ENCODE measurements around the gene TNNT1.
A peak's percentile ranks its signal among the peaks of the same experiment; 100 is the strongest.
"Not testable (repeated sequence)": the region's sequence is repeated elsewhere in the genome, so short reads cannot be mapped to it uniquely, and the experiment has no call there.

The TNNT1 gene

DNA sequence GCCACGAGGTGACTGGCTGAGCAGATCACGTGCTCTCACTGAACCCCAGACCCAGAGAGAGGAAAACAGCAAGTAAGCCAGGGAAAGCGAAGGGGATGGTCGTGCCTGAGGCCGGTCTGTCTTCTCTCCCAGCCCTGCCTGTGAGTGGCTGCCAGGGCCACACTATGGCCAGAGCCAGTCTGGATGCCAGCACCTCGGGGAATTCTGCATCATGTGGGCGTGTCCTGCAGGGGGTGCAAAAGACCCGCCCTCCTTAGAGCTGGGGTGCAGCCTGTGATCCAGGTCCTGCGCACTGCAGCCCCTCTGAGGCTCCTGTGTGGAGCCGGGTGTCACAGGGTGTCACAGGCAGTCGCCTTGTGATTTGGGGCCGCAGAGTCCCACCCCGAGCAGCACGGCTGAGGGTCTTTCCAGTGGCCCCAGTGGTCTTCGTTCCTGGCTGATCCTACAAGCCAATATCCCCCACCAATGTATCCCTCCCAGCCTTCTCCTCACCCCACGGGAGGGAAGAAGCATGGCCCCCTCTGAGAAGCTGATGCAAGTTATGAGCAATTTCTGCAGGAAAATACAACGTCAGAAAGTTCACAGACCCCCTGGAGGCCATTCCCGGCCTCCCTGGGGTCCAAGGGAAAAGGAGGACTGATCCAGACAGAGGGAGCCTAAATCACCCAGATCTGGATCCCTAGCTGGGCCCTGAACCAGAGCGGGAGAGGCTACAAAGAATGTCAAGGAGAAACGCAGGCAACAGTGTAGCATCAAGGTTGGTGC is 39.3 kb downstream of the TNNT1 start:
- DNase-seq (ENCODE audit: low spot score): no peak

GRCh38 chr19:55107252-55107651 is 41.8 kb downstream of the TNNT1 start:
- DNase-seq (ENCODE audit: low spot score): not testable (repeated sequence)

GRCh38 chr19:55106591-55106990 is 42.4 kb downstream of the TNNT1 start:
- DNase-seq (ENCODE audit: low spot score): no peak

DNA sequence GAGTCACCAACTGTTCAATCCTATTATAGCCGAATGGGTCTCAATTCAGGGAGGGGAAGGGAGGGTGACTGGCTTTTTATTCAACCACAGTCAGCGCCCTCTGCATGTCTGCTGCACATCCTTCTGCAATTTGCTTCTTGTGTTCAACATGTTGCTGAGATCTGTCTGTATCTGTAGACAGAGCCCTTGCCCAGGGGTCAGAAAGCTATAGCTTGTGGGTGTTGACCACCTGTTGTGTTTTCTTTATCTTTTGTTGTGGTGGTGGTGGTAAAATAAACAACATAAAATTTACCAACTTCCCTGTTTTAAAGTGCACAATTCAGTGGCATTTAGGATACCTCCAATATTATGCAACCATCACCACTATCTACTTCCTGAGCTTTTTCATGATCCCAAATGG is 43.8 kb downstream of the TNNT1 start:
- DNase-seq (ENCODE audit: low spot score): no peak

DNA sequence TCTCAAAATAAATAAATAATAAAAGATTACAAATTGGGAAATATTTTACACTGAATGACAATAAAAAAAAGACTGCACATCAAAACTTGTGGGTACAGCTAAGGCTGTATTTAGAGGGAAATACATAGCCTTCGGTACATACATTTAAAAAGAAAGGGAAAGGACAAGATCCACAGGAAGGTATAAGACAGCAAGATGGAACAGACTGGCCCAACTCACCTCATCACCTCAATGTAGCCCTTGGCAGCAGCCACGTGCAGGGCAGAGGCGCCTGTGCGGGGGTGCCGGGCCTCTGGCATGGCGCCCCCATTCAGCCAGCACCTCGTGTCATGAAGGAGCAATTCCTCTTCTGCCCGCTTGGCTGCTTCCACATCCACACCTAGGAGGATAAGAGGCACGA is 45.8 kb downstream of the TNNT1 start:
- no peak for DNase-seq (ENCODE audit: low spot score)

DNA sequence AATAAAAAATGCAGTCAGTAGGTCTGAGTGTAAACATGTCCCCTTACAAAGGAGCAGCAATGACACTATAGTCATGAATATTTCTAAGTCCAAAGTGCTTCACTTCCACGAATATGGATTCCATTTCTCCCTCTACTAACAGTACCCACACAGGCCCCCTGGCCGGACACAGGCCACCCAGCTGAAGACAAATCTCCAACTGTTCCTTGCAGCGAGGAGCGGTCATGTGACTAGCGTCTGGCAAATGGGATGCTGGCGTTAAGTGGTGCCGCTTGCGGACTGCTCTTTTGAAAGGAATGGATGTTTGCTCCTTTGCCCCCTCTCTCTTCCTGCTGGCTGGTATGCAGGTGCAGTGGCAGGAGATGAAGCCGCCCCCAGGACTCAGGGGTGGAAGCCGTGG is 47.7 kb downstream of the TNNT1 start:
- no peak for DNase-seq (ENCODE audit: low spot score)

DNA sequence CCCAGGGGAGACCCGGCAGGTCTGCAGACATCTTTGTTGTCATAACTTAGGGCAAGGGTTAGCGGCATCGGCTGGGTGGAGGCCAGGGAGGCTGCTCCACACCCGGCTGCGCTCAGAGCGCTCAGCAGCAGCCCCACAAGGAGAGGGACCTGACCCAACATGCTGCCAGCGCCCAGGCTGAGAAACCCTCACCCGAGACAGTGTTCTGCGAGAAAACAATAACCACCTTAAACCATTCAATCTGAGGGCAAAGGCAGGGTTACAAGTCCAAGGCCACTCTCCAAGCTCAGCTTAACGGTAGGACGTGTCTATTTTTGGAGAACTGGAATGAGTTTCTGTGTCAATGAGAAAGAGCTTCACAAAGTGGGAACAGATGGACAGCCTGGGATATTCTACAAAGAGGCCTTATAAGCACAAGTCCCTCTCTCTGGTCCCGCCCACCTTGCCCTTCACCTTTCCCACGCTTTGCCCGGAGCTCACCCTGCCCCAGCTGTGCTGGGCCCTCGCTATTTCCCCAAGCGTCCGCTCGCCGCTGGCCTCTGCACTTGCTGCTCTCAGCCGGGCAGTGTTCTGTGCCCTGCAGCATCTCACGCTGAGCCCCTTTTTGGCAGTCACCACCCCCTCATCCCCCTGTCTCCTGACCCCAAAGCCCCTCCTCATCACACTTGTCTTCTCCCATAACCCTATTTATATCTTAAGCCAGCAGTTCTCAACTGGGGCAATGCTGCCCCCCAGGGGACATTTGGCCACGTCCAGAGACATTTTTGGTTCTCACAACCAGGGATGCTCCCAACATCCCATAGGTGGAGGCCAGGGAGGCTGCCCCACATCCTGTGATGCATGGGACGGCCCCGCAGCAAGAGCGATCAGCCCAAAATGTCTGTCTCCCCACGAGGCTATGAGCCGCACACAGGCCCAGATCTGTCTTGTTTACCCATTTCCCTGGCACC is 49.2 kb downstream of the TNNT1 start:
- no peak for DNase-seq (ENCODE audit: low spot score)

DNA sequence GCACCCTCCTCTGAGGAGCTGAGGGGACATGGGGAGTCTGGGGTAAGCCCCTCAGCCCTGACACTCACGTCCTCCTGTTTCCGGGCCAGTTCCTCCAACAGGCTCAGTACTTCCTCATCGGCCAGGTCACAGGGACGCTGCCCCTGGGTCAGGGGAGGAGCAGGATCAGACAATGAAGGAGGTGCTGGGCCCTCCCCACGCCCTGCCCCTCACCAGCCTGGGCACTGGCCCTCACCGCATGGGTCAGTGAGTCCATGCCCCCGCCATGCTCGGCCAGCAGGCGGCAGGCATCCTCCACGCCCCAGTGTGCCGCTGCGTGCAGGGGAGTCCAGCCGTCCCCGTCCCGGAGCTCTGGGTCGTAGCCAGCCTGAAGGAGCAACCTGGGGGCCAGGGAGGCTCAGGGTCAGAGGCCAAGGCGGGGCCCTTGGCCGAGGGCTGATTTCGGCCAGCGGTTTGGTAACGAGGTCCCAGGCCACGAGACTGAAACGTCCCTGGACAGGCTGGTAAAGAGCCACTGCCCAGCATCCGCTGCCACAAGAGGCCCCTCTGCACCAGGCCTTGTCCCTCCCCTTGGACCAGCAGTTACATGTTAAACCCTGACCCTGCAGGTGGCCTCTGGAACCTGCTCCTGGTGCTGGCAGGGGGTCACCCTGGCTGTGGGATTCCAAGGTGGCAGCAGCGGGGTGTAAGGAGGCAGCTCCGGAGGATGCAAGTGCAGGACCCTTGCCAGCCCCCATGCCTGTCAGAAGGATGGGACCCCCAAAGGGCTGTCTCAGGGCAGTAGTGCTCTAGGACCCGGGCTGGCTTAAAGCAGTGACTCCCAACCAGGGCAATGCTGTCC is 50.1 kb downstream of the TNNT1 start:
- DNase-seq (ENCODE audit: low spot score): no peak

GRCh38 chr19:55097864-55098715 is 50.9 kb downstream of the TNNT1 start:
- no peak for DNase-seq (ENCODE audit: low spot score)

- no peak for DNase-seq (ENCODE audit: low spot score)
These were observed 52.8 kb downstream of the TNNT1 start for GRCh38 chr19:55096061-55096701.

- DNase-seq (ENCODE audit: low spot score): peak; percentile 77
These were observed 53.5 kb downstream of the TNNT1 start for GRCh38 chr19:55095260-55096060.

DNA sequence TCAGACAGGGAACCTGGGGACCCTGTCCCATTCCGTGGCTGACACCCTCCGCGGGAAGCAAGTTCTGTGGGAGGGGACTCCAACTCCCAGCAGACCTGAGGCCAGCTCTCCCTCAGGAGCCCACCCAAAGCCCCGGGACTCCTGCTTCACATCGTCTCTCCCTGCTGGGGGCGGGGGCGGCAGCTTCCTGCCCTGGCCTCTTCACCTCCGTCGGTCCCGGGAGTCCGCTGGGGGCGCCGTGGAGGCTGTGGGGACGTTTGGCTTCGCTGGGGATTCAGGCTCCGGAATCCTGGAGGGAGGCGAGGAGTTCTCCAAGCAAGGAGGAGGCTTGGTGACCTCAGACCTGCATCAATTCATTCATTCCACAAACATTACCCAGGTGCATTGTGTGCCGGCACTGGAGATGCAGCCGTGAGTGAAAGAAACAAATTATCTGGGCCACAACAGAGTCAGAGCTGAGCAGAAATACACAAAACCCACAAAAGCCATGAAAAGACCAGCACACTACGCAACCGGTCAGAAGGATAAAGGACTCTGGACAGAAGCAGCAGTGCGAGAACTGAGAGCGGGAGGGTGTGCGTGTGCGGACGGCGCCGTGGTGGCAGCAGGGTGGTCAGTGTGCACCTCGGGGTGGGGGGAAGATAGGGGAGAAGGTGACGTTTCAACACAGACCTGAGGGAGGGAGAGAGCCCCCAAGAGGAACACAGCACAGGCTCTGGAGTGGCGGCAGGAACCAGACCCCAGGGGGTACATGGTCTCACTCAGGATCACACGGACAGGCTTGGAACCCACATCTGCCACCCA is 54.3 kb downstream of the TNNT1 start:
- DNase-seq (ENCODE audit: low spot score): no peak

DNA sequence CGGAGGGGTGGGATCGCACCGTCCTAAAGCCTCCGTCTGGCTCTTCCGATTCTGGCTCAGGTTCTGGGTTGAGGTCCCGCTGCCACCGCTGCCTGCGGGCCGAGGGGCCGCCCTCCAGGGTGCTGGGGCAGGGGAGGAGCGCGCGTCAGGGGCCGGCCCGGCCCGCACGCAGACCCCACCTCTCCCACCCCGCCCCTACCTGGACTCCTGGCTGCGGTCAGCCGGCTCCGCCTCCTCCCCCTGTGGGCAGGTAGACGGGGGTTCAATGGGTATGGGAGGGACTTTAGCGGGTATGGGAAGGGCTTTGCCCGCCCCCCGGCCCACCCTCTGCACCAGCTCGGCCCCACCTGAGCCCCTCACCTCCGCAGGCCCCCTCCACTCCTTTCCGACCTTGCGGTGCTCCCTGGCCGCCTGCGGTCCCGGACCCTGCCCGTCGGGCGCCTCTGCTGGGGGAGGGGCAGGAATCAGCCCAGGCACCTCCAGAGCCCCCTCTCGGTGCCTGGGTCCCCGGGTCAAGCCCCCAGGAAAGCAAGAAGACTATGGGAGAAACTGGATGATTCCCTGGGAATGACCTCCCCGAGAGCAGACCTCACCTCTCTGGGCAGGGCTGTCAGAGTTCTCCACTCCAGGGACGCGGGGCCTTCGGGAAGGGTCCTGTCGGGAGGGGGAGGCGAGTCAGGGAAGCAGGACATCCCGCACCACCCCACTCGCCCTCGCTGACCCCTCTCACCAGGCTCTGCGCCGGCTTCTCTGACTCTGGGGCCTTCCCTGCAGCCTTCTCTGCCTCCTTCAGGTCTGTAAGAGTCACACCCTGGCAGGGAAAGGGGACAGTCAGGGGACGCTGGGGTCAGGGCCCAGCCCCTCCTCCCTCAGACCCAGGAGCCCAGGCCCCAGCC is 56.3 kb downstream of the TNNT1 start:
- no peak for DNase-seq (ENCODE audit: low spot score)

DNA sequence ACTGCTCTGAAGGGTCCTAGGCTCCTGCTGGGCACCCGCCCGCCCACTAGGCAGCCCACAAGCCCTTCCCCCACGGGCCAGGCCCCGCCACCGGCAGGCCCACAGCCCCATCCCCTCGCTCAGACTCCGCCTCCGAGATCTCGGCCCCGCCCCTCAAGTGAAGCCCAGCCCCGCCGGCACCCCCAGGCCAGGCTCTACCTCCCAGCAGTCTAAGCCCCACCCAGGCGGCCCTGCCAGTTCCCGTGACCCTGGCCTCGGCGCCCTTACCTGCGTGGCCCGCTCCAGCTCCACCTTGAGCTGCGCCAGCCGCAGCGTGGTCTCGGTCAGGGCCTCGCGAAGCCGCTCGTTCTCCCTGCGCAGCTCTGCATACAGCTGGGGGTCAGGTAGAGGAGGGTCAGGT is 57.1 kb downstream of the TNNT1 start:
- DNase-seq (ENCODE audit: low spot score): no peak

DNA sequence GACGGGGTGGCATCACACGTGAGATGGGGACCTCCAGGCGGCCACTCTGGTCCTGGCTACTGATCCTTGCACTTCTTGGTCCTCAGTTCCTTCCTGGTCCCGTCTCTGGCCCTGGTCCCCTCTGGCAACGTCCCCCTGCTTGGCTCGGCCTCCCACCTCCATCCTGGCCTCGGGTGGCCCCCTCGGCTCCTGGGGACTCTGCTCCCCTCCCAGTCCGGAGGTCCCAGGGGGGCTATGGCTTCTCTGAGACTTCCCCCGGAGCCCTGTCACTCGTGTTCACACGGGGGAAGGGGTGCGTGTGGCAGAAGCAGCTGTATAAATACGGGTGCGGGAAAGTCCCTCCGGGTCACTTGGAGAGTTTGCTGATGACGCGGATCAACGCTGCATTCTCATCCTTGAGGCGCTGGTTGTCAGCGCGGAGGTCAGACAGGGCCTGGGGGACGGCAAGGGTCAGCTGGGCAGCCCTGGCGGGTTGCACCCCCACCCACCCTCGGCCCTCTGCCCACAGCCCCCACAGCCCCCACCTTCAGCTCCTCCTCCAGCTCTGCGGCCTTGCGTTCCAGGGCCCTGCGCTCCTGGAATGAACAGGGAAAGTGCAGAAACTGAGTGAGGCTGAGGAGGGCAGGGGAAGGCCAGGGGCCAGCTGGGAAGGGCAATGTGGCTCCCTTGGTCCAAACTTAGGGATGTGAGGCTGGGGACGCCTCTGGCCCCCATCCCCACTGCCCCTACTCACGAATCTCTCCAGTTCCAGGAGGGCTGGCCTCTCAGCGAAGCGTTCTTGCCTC is 57.7 kb downstream of the TNNT1 start:
- no peak for DNase-seq (ENCODE audit: low spot score)

DNA sequence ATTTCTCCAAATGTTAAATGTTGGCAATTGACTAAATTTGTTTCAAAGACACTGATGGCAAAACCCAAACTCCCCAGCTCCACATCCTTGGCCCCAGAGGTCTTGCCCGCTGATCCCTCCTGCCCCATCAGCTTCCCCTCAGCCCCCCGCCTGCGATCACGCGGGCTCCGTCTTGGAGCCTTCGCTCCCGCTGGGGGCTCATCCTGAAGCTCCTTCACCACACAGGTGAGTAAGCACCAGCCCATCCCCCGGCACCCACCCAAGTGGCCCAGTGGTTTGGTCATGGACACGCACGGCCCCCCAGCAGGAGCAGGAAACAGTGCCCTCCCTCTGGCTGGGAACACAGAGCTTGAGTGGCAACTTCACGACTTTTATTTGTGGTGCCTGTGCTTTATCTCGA is 58.4 kb downstream of the TNNT1 start:
- DNase-seq (ENCODE audit: low spot score): no peak

DNA sequence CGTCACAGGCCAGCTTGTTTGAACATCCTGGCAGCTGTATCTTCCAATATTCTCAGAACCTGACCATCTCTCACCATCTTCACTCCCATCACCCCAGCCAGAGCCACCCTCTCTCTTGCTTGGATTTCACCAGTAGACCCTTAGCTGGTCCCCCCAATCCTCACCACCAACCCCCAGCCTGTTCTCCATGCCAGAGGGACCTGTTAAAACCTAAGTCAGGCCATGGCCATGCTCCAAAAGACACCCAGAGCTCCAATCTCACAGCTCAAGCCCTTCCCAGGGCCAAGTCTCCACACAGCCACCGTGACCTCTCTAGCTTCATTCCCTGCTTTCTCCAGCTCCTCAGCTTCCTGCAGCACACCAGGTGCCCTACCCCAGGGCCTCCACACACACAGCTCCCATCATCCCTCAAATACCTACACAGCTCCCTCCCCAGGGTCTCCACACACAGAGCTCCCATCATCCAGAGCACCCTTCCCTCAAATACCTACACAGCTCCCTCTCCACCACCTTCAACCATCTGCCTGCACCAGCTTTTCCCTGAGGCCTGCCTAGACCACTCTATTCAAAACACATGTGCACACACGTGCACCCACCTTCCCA is 59.6 kb downstream of the TNNT1 start:
- no peak for DNase-seq (ENCODE audit: low spot score)
